Loucy (cell line): Measurements from ENCODE around the gene MMRN2.

Experiments used
- CTCF ChIP-seq: fragments of 200-600 bp; sonication (generic); conservative IDR thresholded peaks from 2 replicates; pipeline ENCODE4 v1.5.1; 2014; ENCODE audit warnings: mild to moderate bottlenecking, antibody characterized with exemption, low read length
- EZH2phosphoT487 ChIP-seq: fragments of 200-600 bp; IDR thresholded peaks from 2 replicates; pipeline ENCODE4 v1.6.1; 2018; ENCODE audit warnings: antibody characterized with exemption, mild to moderate bottlenecking, moderate library complexity, borderline replicate concordance

GRCh38 chr10:86964061-86964846, 6.8 kb upstream of the MMRN2 start:
- TF ChIP-seq CTCF (no peak), EZH2phosphoT487 (no peak)
